ENCODE data around the gene TM6SF1. TPM values are rescaled to one million over a fixed set of nuclear protein-coding genes. Genes with fewer than 3 reads are reported as not detected.

TM6SF1 gene
- 0.11 to 0.13 TPM in 2 of 5 replicates, not detected in the others for total RNA-seq (2022; extraction: Qiagen RNA extraction; ENCODE audit: low read depth)

DNA sequence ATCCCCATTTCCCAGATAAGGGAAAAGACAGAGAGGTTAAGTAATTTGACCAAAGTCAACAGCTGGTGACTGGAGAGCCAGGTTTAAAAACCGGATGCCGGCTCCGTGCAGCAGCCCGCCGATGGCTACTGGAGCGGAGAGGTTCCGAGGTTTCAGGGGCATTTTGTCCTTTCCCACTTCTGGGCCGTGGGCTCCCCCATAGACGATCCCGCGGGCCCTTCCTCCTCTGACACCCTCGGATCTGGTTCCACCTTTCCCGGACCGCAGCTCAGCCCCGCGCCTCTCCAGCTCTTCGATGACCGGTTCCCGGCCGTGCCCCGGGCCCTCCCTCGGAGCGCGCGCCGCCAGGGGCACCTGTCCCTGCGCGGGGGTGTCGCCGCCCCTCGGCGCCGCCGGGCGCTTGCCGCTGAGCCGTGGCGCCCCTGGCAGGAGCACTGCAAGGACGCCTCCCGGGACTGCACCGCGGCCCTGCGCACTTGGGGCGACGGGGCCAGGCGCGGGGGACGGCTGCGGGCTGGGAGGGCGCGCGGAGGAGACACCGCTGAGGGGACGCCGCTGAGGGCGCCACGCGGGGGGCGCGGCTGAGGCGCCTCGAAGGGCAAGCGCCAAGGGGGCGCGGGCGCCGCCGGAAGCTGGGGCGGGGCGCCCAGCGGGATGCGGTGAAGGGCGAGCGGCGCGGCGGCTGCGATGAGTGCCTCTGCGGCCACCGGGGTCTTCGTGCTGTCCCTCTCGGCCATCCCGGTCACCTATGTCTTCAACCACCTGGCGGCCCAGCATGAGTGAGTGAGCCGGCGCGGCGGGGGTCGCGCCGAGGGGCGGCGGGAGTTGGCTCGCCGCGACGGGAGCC, at the start of gene TM6SF1:
Gene TM6SF1 (plus strand): TSS at position 652 of the 847 bp plus-strand sequence. CDS start 36 bp downstream, at position 688.

DNA sequence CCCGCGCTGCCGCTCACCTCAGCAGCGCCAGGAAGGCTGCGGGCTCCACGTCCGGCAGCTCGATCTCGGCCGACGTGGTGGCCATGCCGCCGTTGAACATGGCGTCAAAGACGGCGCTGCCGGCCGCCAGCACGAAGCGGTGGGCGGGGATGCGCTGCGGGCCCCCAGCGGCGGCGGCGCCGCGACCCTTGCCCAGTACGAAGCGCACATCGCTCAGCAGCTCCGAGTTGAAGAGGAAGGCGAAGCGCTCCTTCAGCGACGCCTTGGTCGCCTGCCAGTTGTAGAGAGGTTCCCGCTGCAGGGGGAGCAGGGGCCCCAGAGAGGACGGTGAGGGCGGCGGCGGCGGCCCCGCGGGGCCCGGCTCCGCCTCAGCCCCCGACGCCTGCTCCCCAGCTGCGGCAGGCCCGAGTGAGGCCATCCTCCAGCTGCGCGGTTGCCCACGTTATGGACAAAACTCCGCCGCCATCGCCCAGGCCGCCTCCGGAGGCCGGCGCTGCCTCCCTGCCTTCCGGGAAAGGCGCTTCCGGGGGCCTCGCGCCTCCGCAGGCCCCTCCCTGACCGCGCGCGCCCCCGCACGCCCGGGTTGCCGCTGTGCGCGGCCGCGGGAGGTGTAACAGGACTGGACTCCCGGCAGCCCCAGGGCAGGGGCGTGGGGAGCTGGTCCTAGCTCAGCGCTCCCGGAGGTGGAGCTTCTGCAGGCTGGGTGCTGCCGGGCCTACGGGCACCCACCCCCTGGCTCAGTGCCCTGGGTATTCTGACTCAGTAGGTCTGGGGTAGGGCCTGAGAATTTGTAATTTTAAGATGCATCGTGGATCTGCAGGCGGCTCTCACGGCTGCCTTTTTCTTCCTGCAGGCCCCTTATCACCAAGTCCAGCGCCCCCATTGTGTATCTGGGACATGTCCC, 40.5 kb upstream of the TM6SF1 start, which contains the start of gene BTBD1:
Gene BTBD1 (minus strand): TSS at position 519 of the 904 bp plus-strand sequence. CDS start 101 bp downstream, at position 418.

Other genes with a start within 250 kb of the TM6SF1 start
- gene HOMER2, start 154.9 kb upstream of the TM6SF1 start, total RNA-seq (2022; extraction: Qiagen RNA extraction; ENCODE audit: low read depth), result 15.2 to 19.3 TPM (median 15.5 TPM) in 5 replicates
- gene RAMAC, start 121.4 kb upstream of the TM6SF1 start, total RNA-seq (2022; extraction: Qiagen RNA extraction; ENCODE audit: low read depth), result 38.9 to 67.5 TPM (median 39.6 TPM) in 5 replicates
- 41.2 to 47.7 TPM (median 45.5 TPM) in 5 replicates for gene C15orf40, start 96.0 kb upstream of the TM6SF1 start, total RNA-seq (2022; extraction: Qiagen RNA extraction; ENCODE audit: low read depth)
- 43.2 to 67.3 TPM (median 55.5 TPM) in 5 replicates for gene BTBD1, start 40.4 kb upstream of the TM6SF1 start, total RNA-seq (2022; extraction: Qiagen RNA extraction; ENCODE audit: low read depth)
- 51.9 to 99.0 TPM (median 57.5 TPM) in 5 replicates for gene HDGFL3, start 100.2 kb downstream of the TM6SF1 start, total RNA-seq (2022; extraction: Qiagen RNA extraction; ENCODE audit: low read depth)
- gene BNC1, start 177.0 kb downstream of the TM6SF1 start, total RNA-seq (2022; extraction: Qiagen RNA extraction; ENCODE audit: low read depth), result 0.45 to 0.88 TPM (median 0.53 TPM) in 5 replicates